Fibroblast of skin of left quadriceps (primary cell): Measurements from ENCODE around the gene PRDM15.
"Not testable (repeated sequence)": the region's sequence is repeated elsewhere in the genome, so short reads cannot be mapped to it uniquely, and the experiment has no call there.

Source experiments
- DNase-seq, 2 experiments: peaks; one replicate each; pipeline ENCODE4 v3.0.0-alpha.2; 2013; ENCODE audit warnings: low read depth in 2 of 2

PRDM15 gene

GRCh38 chr21:41806773-41807172, 72.4 kb downstream of the PRDM15 start:
- DNase-seq, result no peak

DNA sequence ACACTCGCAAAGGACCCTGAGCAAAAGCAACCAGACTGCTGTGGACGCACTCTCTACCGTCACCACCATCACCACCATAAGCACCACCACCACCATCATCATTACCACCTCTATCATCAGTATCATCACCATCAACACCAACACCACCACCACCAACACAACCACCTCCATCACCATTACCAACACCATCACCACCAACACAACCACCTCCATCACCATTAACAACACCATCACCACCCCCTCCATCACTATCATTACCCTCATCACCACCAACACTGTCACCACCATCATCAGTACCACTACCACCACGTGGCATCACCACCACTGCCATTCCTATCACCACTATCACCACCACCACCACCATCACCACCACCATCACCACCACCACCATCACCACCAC, 73.5 kb downstream of the PRDM15 start:
- DNase-seq, result no peak

GRCh38 chr21:41805038-41805437, 74.1 kb downstream of the PRDM15 start:
- DNase-seq, result no peak

GRCh38 chr21:41804381-41804780, 74.8 kb downstream of the PRDM15 start:
- no peak for DNase-seq

DNA sequence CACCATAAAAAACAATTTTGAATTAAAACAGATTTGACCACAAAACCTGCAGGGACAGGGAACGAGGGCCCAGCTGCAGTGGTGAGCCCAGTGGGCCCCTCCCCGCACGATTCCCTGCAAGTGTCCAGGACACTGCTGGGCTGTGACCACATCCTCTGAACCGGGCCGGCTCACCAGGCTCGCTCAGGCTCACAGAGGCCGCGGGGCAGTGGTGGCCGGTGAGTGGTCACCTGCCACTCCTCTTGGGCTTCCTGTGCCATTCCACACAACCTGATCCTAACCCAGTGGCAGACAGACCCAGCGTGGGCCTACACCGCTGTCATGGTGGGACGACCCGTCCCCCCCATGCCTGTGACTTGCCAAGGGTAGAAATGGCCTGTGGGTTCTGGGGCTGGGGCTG, 75.8 kb downstream of the PRDM15 start:
- DNase-seq, result no peak

DNA sequence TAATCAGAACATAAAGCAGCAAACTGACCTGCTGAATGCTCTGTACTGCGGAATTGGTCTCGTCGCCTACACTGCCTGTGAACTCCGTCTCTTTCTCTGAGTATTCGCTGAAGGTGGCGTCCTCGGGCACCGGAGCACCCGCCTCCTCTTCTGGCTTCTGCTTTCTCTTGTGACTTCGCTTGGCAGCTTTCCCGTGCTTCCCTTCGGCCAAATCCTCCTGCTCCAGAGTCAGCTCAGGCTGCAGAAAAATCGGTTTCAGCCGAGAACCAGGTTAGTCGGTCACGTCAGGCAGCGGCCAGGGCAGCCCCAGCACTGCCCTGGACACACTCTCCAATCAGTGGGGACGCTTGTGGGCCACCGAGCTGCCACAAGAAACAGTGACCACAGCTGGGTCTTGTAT, 76.5 kb downstream of the PRDM15 start:
- no peak for DNase-seq

- no peak for DNase-seq
Observed at GRCh38 chr21:41802198-41802584, 77.0 kb downstream of the PRDM15 start.

- DNase-seq, result no peak
Observed at GRCh38 chr21:41801321-41802197, 77.6 kb downstream of the PRDM15 start.

DNA sequence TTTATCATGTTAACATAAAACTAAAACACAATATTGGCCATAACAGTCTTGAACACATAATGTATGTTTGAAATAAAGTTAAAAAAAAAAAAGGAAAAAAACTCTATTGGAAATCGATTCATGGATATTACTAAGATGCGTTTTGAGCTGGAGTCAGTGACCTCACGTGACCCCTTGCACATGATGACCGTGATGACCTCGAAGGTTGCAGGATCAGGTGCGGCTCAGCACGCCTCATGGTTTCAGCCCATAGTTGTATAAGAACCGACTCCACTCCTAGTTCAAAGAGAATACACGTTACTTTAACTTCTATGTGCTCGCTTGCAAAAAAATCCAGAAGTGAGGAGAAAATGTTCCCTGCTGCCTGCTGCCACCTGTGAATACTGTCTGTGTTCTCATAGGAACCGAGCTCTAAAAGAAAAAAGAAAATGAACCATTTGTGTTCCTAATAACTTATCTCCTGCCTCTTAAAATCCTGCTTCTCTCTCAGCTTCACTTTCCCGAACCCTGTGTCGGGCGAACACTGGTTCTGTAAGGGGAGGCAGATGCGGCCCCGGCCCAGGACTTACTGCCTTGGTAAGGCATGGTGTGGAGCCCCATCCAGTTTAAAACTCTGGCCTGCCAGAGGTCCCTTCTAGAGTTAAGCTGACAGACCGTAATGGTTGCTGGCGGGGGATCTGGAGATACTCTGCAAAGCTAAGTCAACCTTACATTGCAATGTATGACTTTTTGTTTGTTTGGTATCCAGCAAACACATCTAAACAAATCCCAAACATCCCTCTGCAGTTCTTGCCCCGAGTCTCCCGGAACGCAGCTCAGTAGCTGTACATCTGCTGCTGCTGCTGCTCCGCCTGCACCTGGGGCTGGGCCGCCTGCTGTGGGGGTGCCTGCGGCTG, 78.5 kb downstream of the PRDM15 start:
- no peak for DNase-seq

- DNase-seq, result no peak
Observed at GRCh38 chr21:41799763-41800162, 79.4 kb downstream of the PRDM15 start.

DNA sequence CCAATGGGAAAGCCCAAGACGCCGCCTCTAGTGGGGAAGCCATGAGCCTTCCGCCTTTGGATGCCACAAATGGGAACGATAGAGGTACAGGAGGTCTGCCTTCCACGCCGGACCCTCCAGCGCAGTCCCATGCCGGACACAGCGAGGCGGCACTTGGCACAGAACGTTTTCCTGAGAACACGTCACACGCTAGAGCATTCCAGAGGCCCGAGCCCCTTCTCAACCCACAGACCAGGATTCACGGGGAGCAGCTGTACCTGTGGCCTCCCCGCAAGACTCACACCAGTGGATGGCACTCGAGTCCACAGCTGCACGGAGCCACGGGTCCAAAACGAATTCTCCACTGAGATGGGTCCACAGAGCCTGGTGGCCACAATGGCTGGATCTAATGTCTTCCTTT, 80.8 kb downstream of the PRDM15 start:
- no peak for DNase-seq

- DNase-seq, result no peak
Observed at GRCh38 chr21:41796476-41797080, 82.6 kb downstream of the PRDM15 start.

DNA sequence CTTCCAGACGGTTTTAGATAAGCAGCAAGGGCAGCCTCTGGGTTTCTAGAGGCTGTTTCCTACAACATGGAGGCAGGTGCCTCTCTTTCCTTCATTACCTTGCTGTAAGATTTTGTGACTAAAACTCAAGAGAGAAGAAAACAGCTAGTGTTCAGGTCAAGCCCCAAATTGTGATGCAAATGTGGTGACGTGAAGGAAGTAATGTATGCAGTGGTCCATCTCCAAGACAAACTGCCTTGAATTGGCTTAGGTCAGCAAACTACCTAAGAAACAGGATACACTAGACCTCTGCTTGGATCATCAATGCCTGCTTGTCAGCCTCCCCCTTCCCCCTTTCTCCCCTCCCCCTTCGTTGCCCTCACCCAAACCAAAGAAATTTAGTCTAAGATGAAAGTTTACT, 83.4 kb downstream of the PRDM15 start:
- DNase-seq, result no peak

- DNase-seq, result no peak
Observed at GRCh38 chr21:41794600-41794999, 84.5 kb downstream of the PRDM15 start.

- DNase-seq, result no peak
Observed at GRCh38 chr21:41792711-41793110, 86.4 kb downstream of the PRDM15 start.

GRCh38 chr21:41786509-41786987, 92.6 kb downstream of the PRDM15 start:
- DNase-seq, result peak; percentile 86 to 90

- not testable (repeated sequence) for DNase-seq
Observed at GRCh38 chr21:41785262-41785661, 93.9 kb downstream of the PRDM15 start.

DNA sequence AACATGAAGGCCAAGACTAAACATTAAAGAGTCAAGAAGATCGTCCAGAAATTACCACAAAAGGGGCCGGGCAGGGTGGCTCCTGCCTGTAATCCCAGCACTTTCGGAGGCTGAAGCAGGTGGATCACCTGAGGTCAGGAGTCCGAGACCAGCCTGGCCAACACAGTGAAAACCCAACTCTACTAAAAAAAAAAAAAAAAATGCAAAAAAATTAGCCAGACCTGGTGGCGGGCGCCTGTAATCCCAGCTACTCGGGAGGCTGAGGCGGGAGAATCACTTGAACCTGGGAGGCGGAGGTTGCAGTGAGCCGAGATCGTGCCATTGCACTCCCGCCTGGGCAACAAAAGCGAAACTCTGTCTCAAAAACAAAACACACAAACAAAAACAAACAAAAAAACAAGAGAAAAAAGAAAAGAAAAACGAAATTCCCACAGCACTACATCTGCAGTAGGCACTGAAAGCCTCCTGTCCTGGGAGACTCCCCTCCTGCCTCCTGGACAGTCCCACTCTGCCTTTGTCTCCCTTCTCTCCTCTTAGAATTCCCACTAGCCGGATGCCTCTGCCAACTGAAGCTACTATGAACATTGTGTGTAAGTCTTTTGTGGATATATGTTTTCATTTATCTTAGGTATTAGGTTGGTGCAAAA, 94.6 kb downstream of the PRDM15 start:
- no peak for DNase-seq

- DNase-seq, result peak in 1 of 2 experiments; percentile 24
Observed at GRCh38 chr21:41783476-41784180, 95.5 kb downstream of the PRDM15 start.

- no peak for DNase-seq
Observed at GRCh38 chr21:41781050-41781410, 98.1 kb downstream of the PRDM15 start.
